IMR-90 (cell line): ENCODE data around the gene KCNJ13. TPM values are rescaled to one million over a fixed set of nuclear protein-coding genes. Genes with fewer than 3 reads are reported as not detected.

Experiments
- ATAC-seq: fragments of 200-7000 bp; cut with Tn5 transposase; 2 replicates; pipeline ENCODE4 v1.9.1; 2020; ENCODE audit warnings: low read depth, mild to moderate bottlenecking, moderate library complexity
- BruUV-seq: library from RNA; stranded (reverse); fragments of 400-500 nt; replicated peaks from 2 replicates; lab custom pipeline; 2021; lab: Mats Ljungman, UMichigan
- CTCF ChIA-PET: fragments of 300-600 bp; formaldehyde crosslinking; extraction: SDS; loops from one replicate; lab custom pipeline; 2021; ENCODE audit warnings: antibody characterized with exemption; lab: Yijun Ruan, JAX
- POLR2A ChIA-PET: fragments of 300-600 bp; sonication (Branson Sonifier 250); formaldehyde crosslinking; loops from one replicate; lab custom pipeline; 2022; ENCODE audit warnings: antibody characterized with exemption; ENCODE audit not compliant: unreplicated experiment; lab: Charles Lee
- DNase-seq: peaks from one replicate; pipeline ENCODE4 v3.0.0; 2013
- H2AFZ ChIP-seq: replicated peaks from 2 replicates; pipeline ENCODE3; 2013; ENCODE audit warnings: low read length, mild to moderate bottlenecking; ENCODE audit not compliant: poor library complexity
- H2AK5ac ChIP-seq: 2 replicates; pipeline ENCODE4 v1.6.1; 2013; ENCODE audit warnings: low read depth, low read length, inconsistent platforms
- H2AK9ac ChIP-seq: replicated peaks from 2 replicates; pipeline ENCODE3; 2013; ENCODE audit warnings: mild to moderate bottlenecking, low read depth, low read length, moderate library complexity; ENCODE audit not compliant: poor library complexity
- H2BK120ac ChIP-seq: 2 replicates; pipeline ENCODE4 v1.6.1; 2013; ENCODE audit warnings: low read depth, low read length, inconsistent platforms
- H2BK15ac ChIP-seq: 3 replicates; pipeline ENCODE4 v1.6.1; 2013; ENCODE audit warnings: low read depth, low read length, inconsistent platforms
- H2BK20ac ChIP-seq: 2 replicates; pipeline ENCODE4 v1.6.1; 2013; ENCODE audit warnings: low read depth, mild to moderate bottlenecking, inconsistent platforms, low read length, moderate library complexity
- H2BK5ac ChIP-seq: 2 replicates; pipeline ENCODE4 v1.6.1; 2013; ENCODE audit warnings: mild to moderate bottlenecking, low read depth, low read length, inconsistent platforms; ENCODE audit not compliant: poor library complexity, severe bottlenecking
- H3K14ac ChIP-seq: replicated peaks from 2 replicates; pipeline ENCODE4 v1.6.1; 2013; ENCODE audit warnings: low read depth, low read length, inconsistent platforms
- H3K18ac ChIP-seq: 2 replicates; pipeline ENCODE4 v1.6.1; 2013; ENCODE audit warnings: low read depth, low read length, control low read depth
- H3K23ac ChIP-seq: 2 replicates; pipeline ENCODE4 v1.6.1; 2013; ENCODE audit warnings: low read depth, low read length, inconsistent platforms
- H3K27ac ChIP-seq: 2 replicates; pipeline ENCODE4 v1.5.1; 2013; ENCODE audit warnings: mild to moderate bottlenecking, control low read depth, low read length; ENCODE audit not compliant: insufficient read depth
- H3K27me3 ChIP-seq: 2 replicates; pipeline ENCODE4 v1.6.1; 2013; ENCODE audit warnings: low read length; ENCODE audit not compliant: control insufficient read depth, insufficient read depth
- H3K36me3 ChIP-seq: 2 replicates; pipeline ENCODE4 v1.6.1; 2013; ENCODE audit warnings: low read length, mixed read lengths; ENCODE audit not compliant: control insufficient read depth, insufficient read depth
- H3K4ac ChIP-seq: 2 replicates; pipeline ENCODE4 v1.6.1; 2013; ENCODE audit warnings: low read depth, low read length, inconsistent platforms
- H3K4me1 ChIP-seq: 2 replicates; pipeline ENCODE4 v1.6.1; 2013; ENCODE audit warnings: low read length, mixed read lengths; ENCODE audit not compliant: control insufficient read depth, insufficient read depth
- H3K4me2 ChIP-seq: 2 replicates; pipeline ENCODE4 v1.6.1; 2013; ENCODE audit warnings: low read depth, mild to moderate bottlenecking, control low read depth, low read length, moderate library complexity
- H3K4me3 ChIP-seq: 2 replicates; pipeline ENCODE4 v1.5.1; 2013; ENCODE audit warnings: low read depth, mild to moderate bottlenecking, control low read depth, low read length, moderate library complexity; ENCODE audit not compliant: insufficient read depth
- H3K56ac ChIP-seq: 2 replicates; pipeline ENCODE4 v1.6.1; 2013; ENCODE audit warnings: low read length, inconsistent platforms; ENCODE audit not compliant: insufficient read depth; ENCODE audit errors: extremely low read depth
- H3K79me1 ChIP-seq, 2 experiments: 2 replicates each; pipeline ENCODE4 v1.6.1; 2013; ENCODE audit warnings: low read length in 2 of 2, inconsistent platforms in 1 of 2, low read depth in 1 of 2
- H3K9ac ChIP-seq: 2 replicates; pipeline ENCODE4 v1.6.1; 2013; ENCODE audit warnings: low read depth, low read length, control low read depth
- H3K9me1 ChIP-seq: 2 replicates; pipeline ENCODE4 v1.6.1; 2013; ENCODE audit warnings: low read length, inconsistent platforms; ENCODE audit not compliant: insufficient read depth
- H3K9me3 ChIP-seq: 2 replicates; pipeline ENCODE4 v1.6.1; 2013; ENCODE audit warnings: low read length; ENCODE audit not compliant: control insufficient read depth, insufficient read depth
- H4K20me1 ChIP-seq: 2 replicates; pipeline ENCODE4 v1.6.1; 2013; ENCODE audit warnings: low read length, inconsistent platforms; ENCODE audit not compliant: insufficient read depth
- H4K5ac ChIP-seq: 2 replicates; pipeline ENCODE4 v1.6.1; 2013; ENCODE audit warnings: mild to moderate bottlenecking, low read depth, low read length, control low read depth
- H4K8ac ChIP-seq, 2 experiments: 2 replicates each; pipeline ENCODE4 v1.6.1; 2013; ENCODE audit warnings: low read depth in 2 of 2, low read length in 2 of 2, control low read depth in 1 of 2, inconsistent platforms in 1 of 2
- H4K91ac ChIP-seq: 2 replicates; pipeline ENCODE4 v1.6.1; 2013; ENCODE audit warnings: low read depth, low read length, inconsistent platforms; ENCODE audit not compliant: insufficient read depth
- BHLHE40 ChIP-seq: fragments of 150-350 bp; IDR thresholded peaks from 2 replicates; pipeline ENCODE4 v1.6.1; 2016; ENCODE audit warnings: mild to moderate bottlenecking, low read depth, low read length
- CEBPB ChIP-seq: IDR thresholded peaks from 2 replicates; pipeline ENCODE4 v1.6.1; 2012; ENCODE audit warnings: low read depth, low read length, improper control_type of control experiment
- CHD1 ChIP-seq: IDR thresholded peaks from 2 replicates; pipeline ENCODE4 v1.6.1; 2012; ENCODE audit warnings: low read depth, low read length, improper control_type of control experiment
- CTCF ChIP-seq: conservative IDR thresholded peaks from 2 replicates; pipeline ENCODE4 v1.5.1; 2012; ENCODE audit warnings: mild to moderate bottlenecking, low read depth, low read length, improper control_type of control experiment
- ELK1 ChIP-seq: fragments of 150-350 bp; IDR thresholded peaks from 2 replicates; pipeline ENCODE4 v1.6.1; 2016; ENCODE audit warnings: low read depth, mild to moderate bottlenecking, low read length, moderate library complexity, borderline replicate concordance
- FOS ChIP-seq: fragments of 150-350 bp; IDR thresholded peaks from 2 replicates; pipeline ENCODE4 v1.6.1; 2016; ENCODE audit warnings: low read depth, low read length
- MAFK ChIP-seq: IDR thresholded peaks from 2 replicates; pipeline ENCODE4 v1.6.1; 2012; ENCODE audit warnings: low read depth, low read length, improper control_type of control experiment
- MAZ ChIP-seq: IDR thresholded peaks from 2 replicates; pipeline ENCODE4 v1.6.1; 2012; ENCODE audit warnings: low read depth, mild to moderate bottlenecking, low read length, improper control_type of control experiment, moderate library complexity, borderline replicate concordance
- MXI1 ChIP-seq: IDR thresholded peaks from 2 replicates; pipeline ENCODE4 v1.6.1; 2012; ENCODE audit warnings: low read depth, mild to moderate bottlenecking, low read length, moderate library complexity, borderline replicate concordance
- POLR2A ChIP-seq: IDR thresholded peaks from 2 replicates; pipeline ENCODE4 v1.6.1; 2012; ENCODE audit warnings: mild to moderate bottlenecking, low read depth, low read length
- RAD21 ChIP-seq: IDR thresholded peaks from 2 replicates; pipeline ENCODE4 v1.6.1; 2012; ENCODE audit warnings: low read length, improper control_type of control experiment
- RCOR1 ChIP-seq: IDR thresholded peaks from 2 replicates; pipeline ENCODE4 v1.6.1; 2012; ENCODE audit warnings: mild to moderate bottlenecking, low read length, improper control_type of control experiment; ENCODE audit not compliant: insufficient replicate concordance
- RFX5 ChIP-seq: IDR thresholded peaks from 2 replicates; pipeline ENCODE4 v1.8.0; 2012; ENCODE audit warnings: low read depth, mild to moderate bottlenecking, low read length, moderate library complexity
- SMC3 ChIP-seq: fragments of 150-350 bp; IDR thresholded peaks from 2 replicates; pipeline ENCODE4 v1.6.1; 2016; ENCODE audit warnings: low read depth, mild to moderate bottlenecking, antibody characterized with exemption, low read length, moderate library complexity
- USF2 ChIP-seq: fragments of 150-350 bp; IDR thresholded peaks from 2 replicates; pipeline ENCODE4 v1.6.1; 2017; ENCODE audit warnings: mild to moderate bottlenecking, antibody characterized with exemption, low read length, low read depth
- WGBS, 2 experiments: methylation state at CpG; one replicate each; pipeline versions ENCODE4 v1.1.5 to v1.1.7; 2013; ENCODE audit warnings: missing lambda C conversion rate in 2 of 2; ENCODE audit not compliant: insufficient read length in 1 of 2; ENCODE audit errors: extremely low coverage in 2 of 2; 5-methylcytosine and 5-hydroxymethylcytosine counted together
- dilution Hi-C: fragments of 300-500 bp; cut with HindIII; formaldehyde crosslinking; loops from one replicate; pipeline ENCODE4 v1.14.3; 2018; ENCODE audit warnings: low sequenced_read_pairs; ENCODE audit not compliant: unreplicated experiment
- in situ Hi-C: fragments of 300-500 bp; cut with MboI; formaldehyde crosslinking; loops from 3 replicates; pipeline ENCODE4 v1.14.3; 2019; ENCODE audit warnings: low sequenced_read_pairs, inconsistent platforms, mixed read lengths
- intact Hi-C: fragments of 100-400 bp; cut with micrococcal nuclease; formaldehyde crosslinking; loops from 2 replicates; pipeline ENCODE4 v1.10.0; 2022
- polyA plus RNA-seq, 3 experiments: library from polyadenylated mRNA; depleted of rRNA; stranded (reverse); fragments of >200 nt; gene quantifications; 2 replicates each; pipeline ENCODE4 v1.2.3, GENCODE V29; 2012; ENCODE audit warnings: low replicate concordance in 1 of 3
- total RNA-seq: library from RNA; depleted of rRNA; stranded (reverse); fragments of >200 nt; gene quantifications from 2 replicates; pipeline ENCODE4 v1.2.3, GENCODE V29; 2012

KCNJ13 gene
- total and polyA plus RNA-seq, 2 of the 4 experiments (the other 2 are of a cell fraction) = not detected

- Histone ChIP-seq H3K36me3 (peaks cover 18% of the 10 kb centered on the region), H3K27me3 (no peaks in the 10 kb centered on the region), H3K18ac (no peak overlapping the region), H3K79me1 (peaks cover 3 to 13% of the 10 kb centered on the region in 2 experiments; a peak in 3 of 4 replicates), H3K14ac (no peak overlapping the region), H4K91ac (no peak overlapping the region), H3K9ac (no peak overlapping the region), H3K23ac (no peak overlapping the region), H3K4ac (no peak overlapping the region), H2BK5ac (no peak overlapping the region), H2BK20ac (no peak overlapping the region), H3K9me3 (no peaks in the 10 kb centered on the region), H4K8ac (no peak overlapping the region), H2AK5ac (no peak overlapping the region), H3K4me2 (no peak overlapping the region), H3K27ac (no peak overlapping the region), H2BK120ac (no peak overlapping the region), H3K9me1 (no peaks in the 10 kb centered on the region), H4K5ac (no peak overlapping the region), H3K56ac (no peak overlapping the region), H2BK15ac (no peak overlapping the region), H3K4me3 (no peak overlapping the region), H2AFZ (no peak overlapping the region), H4K20me1 (no peaks in the 10 kb centered on the region), H2AK9ac (no peak overlapping the region), H3K4me1 (no peaks in the 10 kb centered on the region)
- WGBS, 2 experiments = 100% methylated on average over 1 of the region's 3 CpGs; no CpG with 5 or more reads in 1 of the 2 experiments
- no TSS peak for BruUV-seq
- TF ChIP-seq MXI1 = no peak
- TF ChIP-seq RCOR1 = no peak
- no peak for TF ChIP-seq RAD21
- no peak for TF ChIP-seq FOS
- TF ChIP-seq MAFK = no peak
- no peak for TF ChIP-seq RFX5
- TF ChIP-seq BHLHE40 = no peak
- TF ChIP-seq CEBPB = no peak
- no peak for TF ChIP-seq MAZ
- TF ChIP-seq ELK1 = no peak
- no peak for TF ChIP-seq CHD1
- no peak for TF ChIP-seq SMC3
- no peak for TF ChIP-seq POLR2A
- no peak for TF ChIP-seq USF2
- no peak for TF ChIP-seq CTCF
- DNase-seq (no peak), ATAC-seq (no peak)
- in situ Hi-C loops (no loop called here), dilution Hi-C loops (no loop called here), intact Hi-C loops (no loop called here)
- CTCF ChIA-PET = no interaction called here
- POLR2A ChIA-PET = no interaction called here
Measured at GRCh38 chr2:232749331-232749730, 27.0 kb downstream of the KCNJ13 start.
